HG02973 (cell line): Measurements from ENCODE around the gene TSPAN2.

Source experiments
- ATAC-seq: cut with Tn5 transposase; IDR thresholded peaks from one replicate; pipeline ENCODE4 v1.9.1; 2021; ENCODE audit warnings: moderate library complexity; ENCODE audit not compliant: unreplicated experiment

Gene TSPAN2

DNA sequence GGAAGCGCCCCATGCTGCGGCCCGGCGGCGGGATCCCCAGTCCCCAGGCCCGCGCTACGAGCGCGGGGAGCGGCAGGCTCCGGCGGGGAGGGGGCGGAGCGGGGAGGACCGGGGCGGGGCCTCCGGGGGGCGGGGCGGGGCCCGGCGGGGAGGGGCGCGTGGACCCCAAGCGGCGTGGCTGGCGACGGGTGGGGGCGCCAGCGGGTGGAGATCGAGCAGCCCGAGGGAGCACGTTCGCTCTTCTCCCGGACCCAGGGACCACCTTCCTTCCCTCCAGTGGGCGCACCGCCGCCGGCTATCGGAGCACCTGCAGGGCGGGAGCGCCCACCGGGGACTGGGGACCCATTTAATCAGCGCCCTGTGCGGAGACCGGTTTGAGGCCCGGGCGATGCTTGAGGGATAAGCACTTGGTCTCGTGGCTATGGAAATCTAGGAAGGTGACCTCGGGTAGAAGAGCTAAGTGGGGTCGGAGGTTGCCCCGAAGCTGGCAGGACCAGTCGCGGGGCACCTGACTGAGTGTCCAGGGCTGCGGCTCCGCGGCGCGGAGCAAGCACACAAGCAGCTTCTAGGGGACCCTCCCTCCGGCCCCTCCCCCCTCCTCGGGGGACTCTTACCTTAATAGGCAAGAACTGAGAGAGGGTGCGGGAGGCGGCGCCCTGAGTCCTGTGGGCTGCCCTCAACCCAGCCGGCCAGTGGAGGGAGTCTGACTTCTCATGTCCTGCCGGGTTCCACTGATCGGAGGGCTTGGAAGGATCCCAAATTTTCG, at the start of gene TSPAN2:
TSPAN2 (minus strand) TSS at position 84 of the 766 bp plus-strand sequence; CDS start at position 13, 71 bp downstream.
- ATAC-seq = no peak

- no peak for ATAC-seq
Observed at GRCh38 chr1:115138973-115139372, 49.7 kb upstream of the TSPAN2 start.

DNA sequence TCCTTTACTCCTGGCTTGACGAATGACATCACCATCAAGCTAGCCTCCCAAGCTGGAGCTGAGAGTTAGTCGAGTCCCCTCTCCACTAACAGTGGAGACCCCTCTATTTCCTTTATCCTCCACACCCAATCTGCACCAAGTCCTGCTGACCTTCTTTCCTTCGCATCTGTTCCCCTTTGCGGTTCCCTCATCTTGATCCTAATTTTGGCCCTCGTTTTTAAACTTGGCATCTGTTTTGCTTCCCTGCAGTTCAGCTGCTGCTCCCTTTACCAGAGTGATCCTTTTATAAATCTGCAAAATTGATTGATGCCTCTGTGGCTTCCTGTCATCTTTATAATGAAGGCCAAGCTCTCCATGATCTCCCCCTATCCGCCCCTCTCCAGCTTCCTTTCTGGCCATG, 49.0 kb upstream of the TSPAN2 start:
- ATAC-seq = no peak

DNA sequence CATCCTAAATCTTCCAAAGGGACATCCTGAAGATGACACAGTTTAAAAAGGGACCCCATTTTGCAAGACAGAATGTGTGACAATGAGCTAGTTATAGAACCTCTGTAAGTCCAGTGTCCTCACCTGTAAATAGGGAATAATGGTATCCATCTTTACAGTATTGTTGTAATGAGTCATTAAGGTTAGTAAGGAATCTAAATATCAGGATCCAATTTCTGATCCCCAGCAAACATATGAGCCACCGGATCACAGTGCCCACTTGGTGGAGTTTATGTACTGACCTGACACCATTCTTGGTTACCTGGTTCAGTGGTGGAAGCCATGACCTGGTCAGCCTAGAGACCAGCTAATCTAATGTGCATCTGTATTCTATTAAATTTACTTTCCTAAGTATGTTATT, 47.9 kb upstream of the TSPAN2 start:
- ATAC-seq = no peak

- no peak for ATAC-seq
Observed at GRCh38 chr1:115136706-115137105, 47.4 kb upstream of the TSPAN2 start.

GRCh38 chr1:115136106-115136505, 46.8 kb upstream of the TSPAN2 start:
- no peak for ATAC-seq

DNA sequence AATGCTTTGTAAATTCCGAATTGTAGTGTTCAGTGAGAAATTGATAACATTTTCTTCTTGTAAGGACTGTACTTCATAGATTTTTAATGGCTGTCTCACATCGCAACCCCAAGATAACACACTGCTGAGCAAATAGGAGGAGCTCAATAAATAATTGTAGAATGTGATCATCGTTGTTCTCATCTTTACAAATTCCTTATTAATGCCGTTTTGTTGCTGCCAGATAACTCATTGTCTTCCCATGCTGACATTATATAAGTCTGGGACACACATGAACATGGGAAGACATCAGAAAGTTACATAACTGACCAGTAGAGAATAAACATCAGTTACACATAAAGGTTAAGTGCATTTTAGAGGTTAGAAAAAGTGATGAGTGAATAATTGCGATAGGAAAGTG, 46.4 kb upstream of the TSPAN2 start:
- no peak for ATAC-seq

DNA sequence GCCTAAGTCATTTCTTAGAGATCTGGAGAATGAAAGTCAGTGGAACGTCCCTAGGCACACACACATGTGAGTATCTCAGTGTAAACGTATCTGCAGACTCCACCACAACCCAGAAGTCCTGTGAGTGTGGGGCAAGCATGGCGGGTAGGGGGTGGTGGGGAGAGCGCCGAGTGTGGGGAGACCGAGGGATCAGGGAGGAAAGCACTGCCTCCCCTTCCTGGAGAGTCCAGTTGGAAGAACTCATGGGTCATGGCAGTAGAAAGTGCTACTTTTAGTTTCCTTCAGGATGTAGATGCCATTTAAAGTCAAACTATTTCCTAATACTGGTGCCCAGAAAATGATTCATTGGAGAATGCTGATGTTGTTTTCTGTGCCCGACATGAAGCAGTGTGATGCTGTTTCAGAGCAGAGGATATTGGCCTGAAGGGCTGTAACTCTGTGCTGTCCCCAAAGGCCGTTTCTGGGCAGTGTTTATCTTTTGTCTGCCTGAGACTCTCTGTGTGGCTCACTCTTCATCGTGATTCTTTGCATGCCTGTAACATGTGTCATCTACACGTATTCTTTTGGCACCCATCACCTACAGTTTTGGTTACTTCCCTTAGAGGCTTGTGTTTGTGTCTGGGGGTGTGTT, 45.7 kb upstream of the TSPAN2 start:
- ATAC-seq = no peak

DNA sequence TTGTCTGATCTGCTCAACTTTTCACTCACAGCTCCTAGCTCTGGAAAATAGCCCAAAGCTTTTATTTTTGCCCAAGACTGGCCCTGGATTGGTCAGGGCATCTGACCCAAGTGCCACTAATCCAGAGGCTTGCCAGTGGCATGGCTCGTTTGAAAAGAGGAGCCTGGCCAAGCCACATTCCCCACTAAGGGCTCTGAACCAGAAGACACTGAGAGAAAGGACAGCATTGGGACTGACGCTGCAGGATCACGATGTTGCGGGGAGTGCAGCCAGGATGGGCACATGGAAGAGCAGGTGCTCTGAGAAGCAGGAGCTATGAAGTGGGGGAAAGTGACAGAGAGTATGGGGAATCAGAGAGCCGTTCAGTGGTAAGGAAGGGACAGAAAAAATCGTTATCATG, 44.9 kb upstream of the TSPAN2 start:
- no peak for ATAC-seq

DNA sequence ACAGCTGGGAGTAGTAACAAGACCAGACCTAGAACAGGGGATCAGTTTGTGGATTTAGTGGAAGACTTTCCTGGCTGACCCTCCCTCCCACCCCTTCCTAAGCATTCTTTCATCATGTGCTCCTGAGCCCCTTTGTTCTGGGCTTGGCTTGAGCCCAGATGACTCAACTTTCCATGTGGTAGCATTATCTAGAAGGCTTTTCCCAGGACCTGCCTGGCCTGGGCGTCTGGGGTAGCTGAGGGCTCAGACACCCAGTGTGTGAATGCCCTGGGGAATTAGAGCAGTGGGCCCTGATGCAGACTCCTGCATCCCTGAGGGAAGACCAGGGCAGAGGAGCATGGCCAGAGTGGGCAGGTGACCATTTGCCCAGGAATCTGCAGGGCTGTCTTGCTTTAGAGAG, 44.1 kb upstream of the TSPAN2 start:
- no peak for ATAC-seq

GRCh38 chr1:115130786-115131185, 41.5 kb upstream of the TSPAN2 start:
- no peak for ATAC-seq

DNA sequence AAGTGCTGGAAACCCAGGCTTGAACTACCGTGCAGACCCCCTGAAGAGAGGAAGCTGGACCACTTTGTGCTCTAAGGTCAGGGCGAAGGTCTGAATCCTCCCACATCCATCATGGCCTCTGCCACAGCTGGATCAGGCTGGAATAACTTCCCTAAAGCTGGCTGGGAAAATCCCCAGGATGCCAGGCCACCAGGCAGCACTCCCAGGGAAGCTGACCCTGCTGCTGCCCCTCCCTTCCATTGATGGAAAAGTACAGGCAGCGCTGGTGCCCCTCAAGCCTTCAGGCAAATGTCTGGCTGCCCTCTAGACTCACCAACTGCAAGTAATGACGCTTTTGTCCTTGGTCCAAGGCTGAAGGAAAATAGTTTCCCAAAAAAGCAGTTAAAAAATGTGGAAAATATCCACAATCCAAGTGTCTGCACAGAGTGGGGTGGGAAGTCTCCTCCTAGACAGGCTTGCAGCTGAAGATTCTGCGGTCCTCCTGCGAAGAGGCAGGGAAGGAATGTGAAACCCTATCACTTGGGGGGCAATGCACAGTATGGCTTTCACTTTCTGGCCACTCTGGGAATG, 39.9 kb upstream of the TSPAN2 start:
- no peak for ATAC-seq

GRCh38 chr1:115127539-115127938, 38.2 kb upstream of the TSPAN2 start:
- ATAC-seq = no peak

DNA sequence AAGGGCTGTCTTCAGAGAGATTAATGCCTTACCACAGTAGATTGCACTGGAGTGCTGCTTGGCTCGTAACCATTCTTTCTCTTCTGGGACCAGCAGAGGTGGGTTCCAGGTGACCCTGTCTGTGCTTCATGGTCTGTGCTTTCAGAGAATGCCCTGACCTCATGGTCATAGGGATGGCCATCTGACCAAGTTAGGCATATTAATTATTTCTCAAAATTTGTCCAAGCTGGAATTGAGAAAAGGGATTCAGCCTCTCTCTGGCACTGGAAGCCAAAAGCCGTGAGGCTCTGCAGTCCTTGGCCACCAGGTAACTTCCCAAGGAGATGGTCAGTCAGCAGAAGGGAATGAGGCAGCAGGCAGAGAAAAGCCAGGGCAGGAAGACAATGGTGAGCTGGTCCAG, 37.2 kb upstream of the TSPAN2 start:
- ATAC-seq = no peak

DNA sequence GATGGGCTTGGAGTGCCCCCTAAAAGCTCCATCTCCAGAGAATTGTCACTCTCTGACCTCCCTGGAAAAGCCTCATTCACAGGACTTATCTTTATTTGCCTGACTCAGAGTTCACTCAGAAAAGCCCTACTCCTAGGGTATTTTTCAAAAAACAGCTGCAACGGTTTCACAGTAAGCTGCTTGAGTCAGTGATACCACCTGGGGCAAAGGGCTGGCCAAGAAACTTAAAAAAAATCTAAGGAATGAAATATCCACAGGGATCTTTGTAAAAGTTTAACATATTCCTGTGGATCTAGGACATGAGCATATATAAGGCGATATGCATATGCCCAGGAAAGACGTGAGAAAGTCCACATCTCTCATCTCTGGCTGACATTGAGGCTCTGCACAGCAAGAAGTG, 33.8 kb upstream of the TSPAN2 start:
- ATAC-seq = no peak

GRCh38 chr1:115121793-115122192, 32.5 kb upstream of the TSPAN2 start:
- ATAC-seq = no peak

GRCh38 chr1:115120296-115120695, 31.0 kb upstream of the TSPAN2 start:
- no peak for ATAC-seq

GRCh38 chr1:115118611-115119010, 29.3 kb upstream of the TSPAN2 start:
- no peak for ATAC-seq

GRCh38 chr1:115118086-115118485, 28.8 kb upstream of the TSPAN2 start:
- ATAC-seq = no peak

DNA sequence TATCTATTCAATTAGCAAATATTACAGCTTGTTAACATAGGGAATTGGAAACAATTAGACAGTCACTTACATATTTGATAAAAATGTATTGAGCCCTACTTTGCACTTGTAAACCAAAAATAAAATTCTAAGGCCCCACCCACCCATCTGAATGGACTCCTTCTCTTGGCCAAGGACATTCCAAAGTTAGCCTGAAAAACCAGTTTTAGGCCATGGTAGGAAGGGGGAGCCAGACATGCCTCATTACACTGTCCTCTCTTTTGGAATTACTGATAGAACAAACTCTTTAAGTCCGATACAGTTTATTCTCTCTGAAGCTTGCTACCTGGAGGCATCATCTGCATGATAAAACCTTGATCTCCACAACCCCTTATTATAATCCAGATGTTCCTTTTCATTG, 28.0 kb upstream of the TSPAN2 start:
- no peak for ATAC-seq

DNA sequence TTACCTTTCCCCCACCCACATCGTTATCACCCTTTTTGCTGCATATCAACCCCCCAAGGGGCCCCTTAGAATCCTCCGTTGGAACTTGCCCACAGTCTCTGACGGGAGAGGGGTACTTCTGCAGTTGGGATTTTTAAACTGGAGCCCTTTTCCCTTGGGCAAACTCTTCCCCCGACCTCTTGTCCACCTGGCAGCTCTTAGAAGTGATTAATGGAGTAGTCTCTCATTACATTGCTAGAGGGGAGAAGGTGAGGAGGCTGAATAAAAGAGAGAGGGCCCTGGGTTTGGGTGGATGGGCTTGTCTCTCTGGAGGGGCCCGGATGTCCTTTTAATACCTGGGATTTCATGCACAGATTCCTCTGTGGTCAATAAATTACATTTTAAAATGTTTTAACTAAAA, 27.2 kb upstream of the TSPAN2 start:
- ATAC-seq = no peak

GRCh38 chr1:115115521-115116161, 26.3 kb upstream of the TSPAN2 start:
- no peak for ATAC-seq
